A549 (cell line): Measurements from ENCODE around the gene KLHL30. TPM values are rescaled to one million over a fixed set of nuclear protein-coding genes. Genes with fewer than 3 reads are reported as not detected.

Experiments used
- ATAC-seq, 2 experiments: fragments of 200-7000 bp in 1 of 2; fragments of >200 bp in 1 of 2; cut with Nextera tagmentation in 1 of 2; cut with Tn5 transposase in 1 of 2; 3 replicates each; pipeline versions ENCODE4 v1.8.0 to v1.9.1; 2018 to 2020; ENCODE audit warnings: mild to moderate bottlenecking in 1 of 2, moderate library complexity in 1 of 2
- CTCF ChIA-PET: fragments of 300-600 bp; sonication (Branson Sonifier 250); formaldehyde crosslinking; extraction: SDS; loops from one replicate; lab custom pipeline; 2021; ENCODE audit warnings: antibody characterized with exemption, inconsistent platforms; lab: Yijun Ruan, JAX
- POLR2A ChIA-PET: fragments of 350-600 bp; formaldehyde crosslinking; extraction: SDS; loops from one replicate; lab custom pipeline; 2021; ENCODE audit warnings: antibody characterized with exemption, inconsistent platforms; lab: Yijun Ruan, JAX
- DNase-seq, 2 experiments: peaks; one replicate each; pipeline versions ENCODE4 v3.0.0 to v3.0.0-alpha.2; 2011 to 2016; ENCODE audit warnings: low read depth in 1 of 2, low spot score in 1 of 2
- FAIRE-seq: peaks from 2 replicates; lab custom pipeline; 2011; peaks lifted over from hg19 to GRCh38; lab: Jason Lieb, UNC
- H3K27ac ChIP-seq, 2 experiments: fragments of >200 bp; sonication (Bioruptor Twin); formaldehyde crosslinking; 3 replicates each; pipeline ENCODE4 v1.5.1; 2016 to 2017
- H3K4me1 ChIP-seq: fragments of >200 bp; sonication (Bioruptor Twin); formaldehyde crosslinking; 3 replicates; pipeline ENCODE4 v1.6.1; 2016
- H3K4me2 ChIP-seq: fragments of >200 bp; sonication (Bioruptor Twin); formaldehyde crosslinking; 3 replicates; pipeline ENCODE4 v1.6.1; 2016
- H3K4me3 ChIP-seq: fragments of >200 bp; sonication (Bioruptor Twin); formaldehyde crosslinking; 3 replicates; pipeline ENCODE4 v1.5.1; 2016
- H3K9me3 ChIP-seq: fragments of >200 bp; sonication (Bioruptor Twin); formaldehyde crosslinking; 3 replicates; pipeline ENCODE4 v1.6.1; 2016
- BCL3 ChIP-seq: fragments of >200 bp; sonication (Bioruptor Twin); formaldehyde crosslinking; IDR thresholded peaks from 3 replicates; pipeline ENCODE4 v1.6.1; 2016
- CBX2 ChIP-seq: fragments of 200-600 bp; sonication (generic); IDR thresholded peaks from 2 replicates; pipeline ENCODE4 v1.6.1; 2016; ENCODE audit warnings: low read depth, mild to moderate bottlenecking, borderline replicate concordance
- CTCF ChIP-seq: fragments of >200 bp; sonication (Bioruptor Twin); formaldehyde crosslinking; IDR thresholded peaks from 3 replicates; pipeline ENCODE4 v1.5.1; 2016
- EHF ChIP-seq: fragments of 250-450 bp; sonication (Bioruptor Pico); IDR thresholded peaks from 2 replicates; pipeline ENCODE4 v1.5.0; 2020; ENCODE audit warnings: mild to moderate bottlenecking
- ELK1 ChIP-seq: fragments of 150-350 bp; IDR thresholded peaks from 2 replicates; pipeline ENCODE4 v1.6.1; 2014; ENCODE audit warnings: low read depth, mild to moderate bottlenecking, low read length
- EP300 ChIP-seq, 2 experiments: fragments of >200 bp; sonication (Bioruptor Twin); formaldehyde crosslinking; IDR thresholded peaks; 2 replicates in 1 of 2; 3 replicates in 1 of 2; pipeline ENCODE4 v1.6.1; 2016 to 2017
- ESRRA ChIP-seq: fragments of 150-350 bp; IDR thresholded peaks from 2 replicates; pipeline ENCODE4 v1.6.1; 2014; ENCODE audit warnings: mild to moderate bottlenecking, low read length, borderline replicate concordance
- HMGXB4 ChIP-seq: fragments of 250-450 bp; sonication (Bioruptor Pico); IDR thresholded peaks from 2 replicates; pipeline ENCODE4 v1.5.0; 2021; ENCODE audit warnings: mild to moderate bottlenecking, moderate library complexity, borderline replicate concordance
- HOXA7 ChIP-seq: fragments of 250-450 bp; sonication (Bioruptor Pico); IDR thresholded peaks from 2 replicates; pipeline ENCODE4 v1.5.0; 2020; ENCODE audit warnings: mild to moderate bottlenecking, moderate library complexity
- JUNB ChIP-seq: fragments of >200 bp; sonication (Bioruptor Twin); formaldehyde crosslinking; IDR thresholded peaks from 2 replicates; pipeline ENCODE4 v1.6.1; 2016
- KDM5A ChIP-seq: fragments of 200-600 bp; sonication (generic); IDR thresholded peaks from 2 replicates; pipeline ENCODE4 v1.6.1; 2016; ENCODE audit warnings: antibody characterized with exemption, mild to moderate bottlenecking
- MAFK ChIP-seq: fragments of 450-650 bp; IDR thresholded peaks from 2 replicates; pipeline ENCODE4 v1.6.1; 2014; ENCODE audit not compliant: partially characterized antibody
- MYC ChIP-seq: IDR thresholded peaks from 2 replicates; pipeline ENCODE4 v1.6.1; 2012; ENCODE audit warnings: mild to moderate bottlenecking, inconsistent platforms, low read length, improper control_type of control experiment, borderline replicate concordance
- PBX3 ChIP-seq: IDR thresholded peaks from 2 replicates; pipeline ENCODE4 v1.6.1; 2012
- RAD21 ChIP-seq, 2 experiments: fragments of >200 bp in 1 of 2; sonication (Bioruptor Twin) in 1 of 2; formaldehyde crosslinking in 1 of 2; IDR thresholded peaks in 1 of 2; conservative IDR thresholded peaks in 1 of 2; 2 replicates in 1 of 2; 3 replicates in 1 of 2; pipeline ENCODE4 v1.6.1; 2012 to 2018; ENCODE audit warnings: inconsistent platforms in 1 of 2
- RARB ChIP-seq: fragments of 250-450 bp; sonication (Bioruptor Pico); IDR thresholded peaks from 2 replicates; pipeline ENCODE4 v1.8.0; 2021; ENCODE audit warnings: mild to moderate bottlenecking, moderate library complexity
- RCOR1 ChIP-seq: fragments of 150-350 bp; IDR thresholded peaks from 2 replicates; pipeline ENCODE4 v1.6.1; 2014; ENCODE audit warnings: antibody characterized with exemption, low read length, low read depth
- REST ChIP-seq: fragments of 200-600 bp; sonication (generic); IDR thresholded peaks from 2 replicates; pipeline ENCODE4 v1.6.1; 2016; ENCODE audit warnings: antibody characterized with exemption, mild to moderate bottlenecking, moderate library complexity
- SMC3 ChIP-seq: fragments of >200 bp; sonication (Bioruptor Twin); formaldehyde crosslinking; IDR thresholded peaks from 3 replicates; pipeline ENCODE4 v1.6.1; 2018; ENCODE audit warnings: inconsistent platforms
- ZSCAN20 ChIP-seq: fragments of 250-450 bp; sonication (Bioruptor Pico); IDR thresholded peaks from 2 replicates; pipeline ENCODE4 v1.8.0; 2022; ENCODE audit warnings: mild to moderate bottlenecking, moderate library complexity
- WGBS: methylation state at CpG from one replicate; pipeline ENCODE4 v1.1.6; 2017; ENCODE audit errors: missing lambda C conversion rate; 5-methylcytosine and 5-hydroxymethylcytosine counted together
- polyA plus RNA-seq, 4 experiments: library from polyadenylated mRNA; depleted of rRNA in 3 of 4; stranded (reverse); fragments of >200 nt; fragmentation: RNase III in 1 of 4; extraction: RNeasy Plus Mini Kit Qiagen cat#74134 plus additional on column Dnase treatment in 1 of 4; gene quantifications; 2 replicates in 3 of 4; 3 replicates in 1 of 4; pipeline ENCODE4 v1.2.3, GENCODE V29; 2011 to 2017

The KLHL30 gene
- polyA plus RNA-seq, 2 of the 4 experiments (the other 2 are of a cell fraction) = 0.04 TPM

GRCh38 chr2:238160206-238161129 lies 22.0 kb downstream of the KLHL30 start:
- CTCF ChIA-PET = interaction anchor here (0.6 to 3.2 kb wide), 16 partner anchors 10 to 271 kb away, joined by 3 to 15 read pairs (median 4); no protein-coding TSS in a partner anchor
- TF ChIP-seq PBX3 (no peak), CTCF (peak; percentile 42; the same call in 2 of the 3 replicates), JUNB (no peak), RARB (CRISPR knock-in tag) (no peak), RAD21 (conservative IDR thresholded peaks at IDR 0.05 in 1 of 2, IDR thresholded peaks at IDR 0.05 in 1 of 2) (peak; percentile 40 to 48), MYC (no peak), SMC3 (0 out of 3 replicates have a peak, but pooled peaks have one; percentile 29), MAFK (peak; percentile 6), HMGXB4 (CRISPR knock-in tag) (no peak), EP300 (IDR thresholded peaks at IDR 0.05) (no peak), ZSCAN20 (CRISPR knock-in tag) (no peak)
- peak in 1 of 2 experiments; percentile 34 for DNase-seq
- POLR2A ChIA-PET = no interaction called here
- Histone ChIP-seq H3K27ac (no peak overlapping the region; a peak in 1 of 6 replicates), H3K4me3 (no peak overlapping the region), H3K4me2 (peak overlapping the region; percentile 92; the same call in 2 of the 3 replicates), H3K4me1 (peaks cover 15% of the 10 kb centered on the region; the same call in 2 of the 3 replicates), H3K9me3 (no peaks in the 10 kb centered on the region)
- WGBS = 89% methylated on average over 23 of the region's 23 CpGs
- peak in 1 of 2 experiments; percentile 65; a peak in 3 of 6 replicates for ATAC-seq
- no peak for FAIRE-seq

GRCh38 chr2:238161291-238162051 lies 23.0 kb downstream of the KLHL30 start:
- H3K4me3 ChIP-seq = no peak overlapping the region
- ATAC-seq (no peak), DNase-seq (no peak), FAIRE-seq (no peak)
- no peak overlapping the region for H3K4me2 ChIP-seq
- peaks cover 15% of the 10 kb centered on the region; the same call in 2 of the 3 replicates for H3K4me1 ChIP-seq
- 85% methylated on average over 21 of the region's 21 CpGs for WGBS
- no peak overlapping the region for H3K27ac ChIP-seq
- POLR2A ChIA-PET = no interaction called here
- no peaks in the 10 kb centered on the region for H3K9me3 ChIP-seq
- CTCF ChIA-PET = interaction anchor here (0.6 to 3.2 kb wide), 11 partner anchors 9 to 272 kb away, joined by 3 to 15 read pairs (median 3); no protein-coding TSS in a partner anchor
- TF ChIP-seq HOXA7 (CRISPR knock-in tag) (no peak), KDM5A (no peak), ZSCAN20 (CRISPR knock-in tag) (no peak), CBX2 (no peak), RCOR1 (no peak), EP300 (IDR thresholded peaks at IDR 0.05) (no peak), MAFK (no peak), JUNB (no peak), RARB (CRISPR knock-in tag) (no peak), EHF (CRISPR knock-in tag) (no peak), REST (no peak), ESRRA (no peak), BCL3 (no peak), ELK1 (no peak)
